ENCODE measurements around the gene OSBPL10. TPM values are rescaled to one million over a fixed set of nuclear protein-coding genes. Genes with fewer than 3 reads are reported as not detected.
"Not testable (repeated sequence)": the region's sequence is repeated elsewhere in the genome, so short reads cannot be mapped to it uniquely, and the experiment has no call there.

OSBPL10 gene
- total and polyA plus RNA-seq, 5 donors from 2014 or later, result 0.14 to 1.8 (median 0.21) TPM; not detected in 2

DNA sequence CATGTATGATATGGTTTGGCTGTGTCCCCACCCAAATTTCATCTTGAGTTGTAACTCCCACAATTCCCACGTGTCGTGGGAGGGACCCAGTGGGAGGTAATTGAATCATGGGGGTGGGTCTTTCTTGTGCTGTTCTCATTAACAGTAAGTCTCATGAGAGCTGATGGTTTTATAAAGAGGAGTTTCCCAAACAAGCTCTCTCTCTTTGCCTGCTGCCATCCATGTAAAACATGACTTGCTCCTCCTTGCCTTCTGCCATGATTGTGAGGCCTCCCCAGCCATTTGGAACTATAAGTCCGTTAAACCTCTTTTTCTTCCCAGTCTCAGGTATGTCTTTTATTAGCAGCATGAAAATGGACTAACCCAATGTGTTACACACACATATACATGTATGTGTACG lies 291.5 kb downstream of the OSBPL10 start:
- not testable (repeated sequence) for ATAC-seq (ENCODE audit: low read depth in 2 of 2); H3K27me3 Mint-ChIP-seq; H3K4me3 Mint-ChIP-seq; H3K4me3 ChIP-seq (ENCODE audit: low read depth, low read length); H3K4me1 ChIP-seq (ENCODE audit: control insufficient read depth, insufficient read depth, low read length, poor library complexity, severe bottlenecking); H3K4me1 Mint-ChIP-seq; H3K27ac ChIP-seq (ENCODE audit: insufficient read depth, low read length, poor library complexity, severe bottlenecking); H3K27me3 ChIP-seq (ENCODE audit: control insufficient read depth, insufficient read depth, low read length); DNase-seq; H3K36me3 Mint-ChIP-seq; H3K9me3 Mint-ChIP-seq; H3K27ac Mint-ChIP-seq; H3K9me3 ChIP-seq (ENCODE audit: control insufficient read depth in 2 of 2, low read length in 2 of 2); H3K36me3 ChIP-seq (ENCODE audit: control insufficient read depth, insufficient read depth, low read length)

DNA sequence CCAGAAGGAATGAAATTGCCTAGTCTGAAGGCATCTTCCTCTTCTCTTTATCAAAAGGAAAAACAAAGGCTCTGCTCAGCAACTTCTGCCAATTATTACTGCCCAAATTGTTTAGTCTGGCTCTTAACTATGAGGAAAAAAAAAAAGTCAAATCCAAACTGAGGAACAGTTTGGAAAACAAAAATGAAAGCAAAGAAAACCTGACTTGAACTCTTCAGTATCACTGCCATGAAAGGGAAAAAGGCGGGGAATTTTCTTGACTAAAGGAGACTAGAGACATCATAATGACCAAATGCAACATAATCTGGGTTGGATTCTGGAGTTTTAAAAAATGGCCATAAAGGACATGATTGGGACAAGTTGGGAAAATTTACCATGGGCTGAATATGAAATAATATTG lies 292.1 kb downstream of the OSBPL10 start:
- Mint-ChIP-seq H3K27ac (no peak overlapping the region), H3K36me3 (no peaks in the 10 kb centered on the region), H3K27me3 (peaks cover 6% of the 10 kb centered on the region), H3K4me1 (no peaks in the 10 kb centered on the region), H3K9me3 (peaks cover 0 to 8% (median 0%) of the 10 kb centered on the region in 7 donors), H3K4me3 (no peak overlapping the region)
- ATAC-seq (ENCODE audit: low read depth in 2 of 2) (no peak), DNase-seq (no peak)
- Histone ChIP-seq H3K9me3 (ENCODE audit: control insufficient read depth in 2 of 2, low read length in 2 of 2) (no peaks in the 10 kb centered on the region), H3K36me3 (ENCODE audit: control insufficient read depth, insufficient read depth, low read length) (no peaks in the 10 kb centered on the region), H3K4me3 (ENCODE audit: low read depth, low read length) (no peak overlapping the region), H3K4me1 (ENCODE audit: control insufficient read depth, insufficient read depth, low read length, poor library complexity, severe bottlenecking) (no peaks in the 10 kb centered on the region), H3K27ac (ENCODE audit: insufficient read depth, low read length, poor library complexity, severe bottlenecking) (no peak overlapping the region), H3K27me3 (ENCODE audit: control insufficient read depth, insufficient read depth, low read length) (no peaks in the 10 kb centered on the region)

- peaks cover 0 to 8% (median 2%) of the 10 kb centered on the region in 7 donors for H3K9me3 Mint-ChIP-seq
- no peaks in the 10 kb centered on the region for H3K9me3 ChIP-seq (ENCODE audit: control insufficient read depth in 2 of 2, low read length in 2 of 2)
- H3K27me3 Mint-ChIP-seq, result peaks cover 6% of the 10 kb centered on the region
- no peaks in the 10 kb centered on the region for H3K27me3 ChIP-seq (ENCODE audit: control insufficient read depth, insufficient read depth, low read length)
- H3K27ac Mint-ChIP-seq, result no peak overlapping the region
- H3K4me3 Mint-ChIP-seq, result no peak overlapping the region
- no peaks in the 10 kb centered on the region for H3K36me3 Mint-ChIP-seq
- no peaks in the 10 kb centered on the region for H3K4me1 ChIP-seq (ENCODE audit: control insufficient read depth, insufficient read depth, low read length, poor library complexity, severe bottlenecking)
- no peak overlapping the region for H3K27ac ChIP-seq (ENCODE audit: insufficient read depth, low read length, poor library complexity, severe bottlenecking)
- no peaks in the 10 kb centered on the region for H3K4me1 Mint-ChIP-seq
- no peaks in the 10 kb centered on the region for H3K36me3 ChIP-seq (ENCODE audit: control insufficient read depth, insufficient read depth, low read length)
- ATAC-seq (ENCODE audit: low read depth in 2 of 2) (no peak), DNase-seq (no peak)
- no peak overlapping the region for H3K4me3 ChIP-seq (ENCODE audit: low read depth, low read length)
Observed at GRCh38 chr3:31687020-31687802, 293.9 kb downstream of the OSBPL10 start.

DNA sequence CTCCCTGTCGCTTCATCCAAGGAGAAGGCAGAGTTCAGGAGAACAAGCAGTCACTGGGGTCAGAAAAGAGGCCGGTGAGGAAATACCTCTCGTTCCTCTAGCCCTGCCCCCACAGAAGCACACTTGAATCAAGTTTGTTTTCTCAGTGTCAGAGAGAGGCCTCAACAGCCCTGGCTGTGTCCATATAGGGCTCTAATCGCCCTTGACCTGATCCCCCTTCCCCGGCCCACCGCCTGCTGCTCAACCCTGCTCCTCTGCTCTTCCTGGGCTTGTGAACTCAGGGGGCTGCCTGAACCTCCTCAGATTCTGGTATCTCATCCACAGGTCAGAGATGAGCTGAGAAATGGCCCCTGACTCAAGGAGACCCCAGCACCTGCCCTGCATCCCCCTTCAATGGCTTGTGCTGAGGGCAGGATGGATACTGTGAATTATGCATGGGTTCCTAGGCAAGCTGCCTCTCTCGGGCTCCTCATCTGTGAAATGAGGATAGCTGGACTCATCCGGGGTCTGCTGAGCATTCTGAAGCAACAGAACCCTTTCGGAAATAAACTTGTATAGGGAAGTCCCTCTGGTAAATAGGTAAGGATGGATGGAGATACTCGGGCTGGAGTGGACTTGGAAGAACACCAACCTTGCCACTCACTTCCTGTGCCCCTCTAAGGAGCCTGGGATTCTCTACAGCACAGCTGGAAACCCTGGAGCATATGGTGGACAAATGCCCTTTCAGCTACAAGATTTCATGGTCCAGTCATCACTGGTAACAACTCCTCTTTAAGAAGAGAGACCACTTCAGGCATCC lies 300.8 kb downstream of the OSBPL10 start:
- H3K27ac Mint-ChIP-seq, result no peak overlapping the region
- ATAC-seq (ENCODE audit: low read depth in 2 of 2) (no peak), DNase-seq (no peak)
- Histone ChIP-seq H3K9me3 (ENCODE audit: control insufficient read depth in 2 of 2, low read length in 2 of 2) (no peaks in the 10 kb centered on the region), H3K4me1 (ENCODE audit: control insufficient read depth, insufficient read depth, low read length, poor library complexity, severe bottlenecking) (no peaks in the 10 kb centered on the region), H3K4me3 (ENCODE audit: low read depth, low read length) (no peak overlapping the region), H3K36me3 (ENCODE audit: control insufficient read depth, insufficient read depth, low read length) (no peaks in the 10 kb centered on the region), H3K27ac (ENCODE audit: insufficient read depth, low read length, poor library complexity, severe bottlenecking) (no peak overlapping the region), H3K27me3 (ENCODE audit: control insufficient read depth, insufficient read depth, low read length) (no peaks in the 10 kb centered on the region)
- H3K4me3 Mint-ChIP-seq, result no peak overlapping the region
- H3K4me1 Mint-ChIP-seq, result peaks cover 0 to 2% (median under 1%) of the 10 kb centered on the region in 4 donors
- peaks cover 0 to 2% (median 0%) of the 10 kb centered on the region in 7 donors for H3K9me3 Mint-ChIP-seq
- no peaks in the 10 kb centered on the region for H3K27me3 Mint-ChIP-seq
- no peaks in the 10 kb centered on the region for H3K36me3 Mint-ChIP-seq

DNA sequence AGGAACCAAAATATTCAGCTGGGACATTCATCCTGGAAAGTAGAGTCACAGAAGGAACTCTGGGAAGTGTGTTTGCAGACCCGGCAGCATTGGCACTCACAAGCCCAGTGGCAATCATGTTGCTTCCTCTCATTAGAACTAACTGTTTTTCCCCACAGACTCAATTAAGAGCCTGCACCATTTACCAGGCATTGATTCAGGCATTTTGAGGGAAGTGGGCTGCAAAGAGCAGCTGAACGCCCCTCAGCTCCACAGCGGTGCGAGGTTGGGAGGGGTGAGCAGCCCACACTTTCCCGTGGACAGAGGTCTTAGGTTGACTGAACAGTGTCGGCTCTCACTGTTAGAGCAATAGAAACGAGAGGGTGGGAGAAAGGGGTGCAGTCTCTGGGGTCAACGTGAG lies 304.5 kb downstream of the OSBPL10 start:
- H3K4me3 ChIP-seq (ENCODE audit: low read depth, low read length), result no peak overlapping the region
- no peak overlapping the region for H3K27ac ChIP-seq (ENCODE audit: insufficient read depth, low read length, poor library complexity, severe bottlenecking)
- H3K36me3 Mint-ChIP-seq, result no peaks in the 10 kb centered on the region
- ATAC-seq (ENCODE audit: low read depth in 2 of 2) (no peak), DNase-seq (no peak)
- H3K36me3 ChIP-seq (ENCODE audit: control insufficient read depth, insufficient read depth, low read length), result no peaks in the 10 kb centered on the region
- no peak overlapping the region for H3K4me3 Mint-ChIP-seq
- H3K9me3 Mint-ChIP-seq, result no peaks in the 10 kb centered on the region
- H3K9me3 ChIP-seq (ENCODE audit: control insufficient read depth in 2 of 2, low read length in 2 of 2), result no peaks in the 10 kb centered on the region
- no peak overlapping the region for H3K27ac Mint-ChIP-seq
- H3K27me3 ChIP-seq (ENCODE audit: control insufficient read depth, insufficient read depth, low read length), result no peaks in the 10 kb centered on the region
- no peaks in the 10 kb centered on the region for H3K27me3 Mint-ChIP-seq
- H3K4me1 ChIP-seq (ENCODE audit: control insufficient read depth, insufficient read depth, low read length, poor library complexity, severe bottlenecking), result no peaks in the 10 kb centered on the region
- H3K4me1 Mint-ChIP-seq, result peaks cover 0 to 2% (median under 1%) of the 10 kb centered on the region in 4 donors

- Histone ChIP-seq H3K9me3 (ENCODE audit: control insufficient read depth in 2 of 2, low read length in 2 of 2) (no peaks in the 10 kb centered on the region), H3K4me1 (ENCODE audit: control insufficient read depth, insufficient read depth, low read length, poor library complexity, severe bottlenecking) (no peaks in the 10 kb centered on the region), H3K27me3 (ENCODE audit: control insufficient read depth, insufficient read depth, low read length) (peaks cover 3% of the 10 kb centered on the region), H3K27ac (ENCODE audit: insufficient read depth, low read length, poor library complexity, severe bottlenecking) (no peak overlapping the region), H3K36me3 (ENCODE audit: control insufficient read depth, insufficient read depth, low read length) (no peaks in the 10 kb centered on the region), H3K4me3 (ENCODE audit: low read depth, low read length) (no peak overlapping the region)
- no peak overlapping the region for H3K4me3 Mint-ChIP-seq
- DNase-seq (no peak), ATAC-seq (ENCODE audit: low read depth in 2 of 2) (no peak)
- H3K27me3 Mint-ChIP-seq, result no peaks in the 10 kb centered on the region
- no peaks in the 10 kb centered on the region for H3K9me3 Mint-ChIP-seq
- H3K4me1 Mint-ChIP-seq, result peaks cover 0 to 2% (median under 1%) of the 10 kb centered on the region in 4 donors
- H3K27ac Mint-ChIP-seq, result no peak overlapping the region
- no peaks in the 10 kb centered on the region for H3K36me3 Mint-ChIP-seq
Observed at GRCh38 chr3:31673950-31674349, 307.1 kb downstream of the OSBPL10 start.

GRCh38 chr3:31671976-31672375 lies 309.1 kb downstream of the OSBPL10 start:
- Mint-ChIP-seq H3K4me3 (no peak overlapping the region), H3K27me3 (peaks cover 6% of the 10 kb centered on the region)
- ATAC-seq (ENCODE audit: low read depth in 2 of 2), result no peak

More at GRCh38 chr3:31671976-31672375, 309.1 kb downstream of the OSBPL10 start:
- no peaks in the 10 kb centered on the region for H3K36me3 ChIP-seq (ENCODE audit: control insufficient read depth, insufficient read depth, low read length)
- Mint-ChIP-seq H3K4me1 (peaks cover 0 to 2% (median 0%) of the 10 kb centered on the region in 4 donors), H3K27ac (no peak overlapping the region), H3K9me3 (no peaks in the 10 kb centered on the region), H3K36me3 (no peaks in the 10 kb centered on the region)
- no peak for DNase-seq
- H3K27ac ChIP-seq (ENCODE audit: insufficient read depth, low read length, poor library complexity, severe bottlenecking), result no peak overlapping the region
- no peaks in the 10 kb centered on the region for H3K4me1 ChIP-seq (ENCODE audit: control insufficient read depth, insufficient read depth, low read length, poor library complexity, severe bottlenecking)
- no peaks in the 10 kb centered on the region for H3K9me3 ChIP-seq (ENCODE audit: control insufficient read depth in 2 of 2, low read length in 2 of 2)
- no peak overlapping the region for H3K4me3 ChIP-seq (ENCODE audit: low read depth, low read length)
- peaks cover 3% of the 10 kb centered on the region for H3K27me3 ChIP-seq (ENCODE audit: control insufficient read depth, insufficient read depth, low read length)

Data from CD4-positive, CD25-positive, alpha-beta regulatory T cell (primary cell).